OCI-LY1 (cell line): ENCODE data around the gene HYI.

ENCODE experiments used
- H2AFZ ChIP-seq: fragments of 200-600 bp; sonication (generic), shearing (Covaris generic); 2 replicates; pipeline ENCODE4 v1.6.0; 2014; ENCODE audit warnings: antibody characterized with exemption, mild to moderate bottlenecking, low read length
- H3F3A ChIP-seq: fragments of 200-600 bp; sonication (generic), shearing (Covaris generic); 2 replicates; pipeline ENCODE4 v1.6.0; 2014; ENCODE audit warnings: mild to moderate bottlenecking, antibody characterized with exemption, low read length, moderate library complexity; ENCODE audit not compliant: insufficient read depth
- H3K27ac ChIP-seq: fragments of 200-600 bp; sonication (generic); 2 replicates; pipeline ENCODE4 v1.5.1; 2014; ENCODE audit warnings: low read length, mixed run types, mild to moderate bottlenecking, low read depth; ENCODE audit not compliant: poor library complexity, severe bottlenecking
- H3K27me3 ChIP-seq: fragments of 200-600 bp; sonication (generic); 2 replicates; pipeline ENCODE4 v1.6.0; 2014; ENCODE audit warnings: antibody characterized with exemption, mild to moderate bottlenecking, low read length, moderate library complexity; ENCODE audit not compliant: insufficient read depth
- H3K36me3 ChIP-seq: fragments of 200-600 bp; sonication (generic); 2 replicates; pipeline ENCODE4 v1.6.1; 2014; ENCODE audit warnings: mild to moderate bottlenecking, antibody characterized with exemption, low read length, moderate library complexity, mixed read lengths; ENCODE audit not compliant: insufficient read depth
- H3K4me1 ChIP-seq: fragments of 200-600 bp; sonication (generic); 2 replicates; pipeline ENCODE4 v1.5.1; 2014; ENCODE audit warnings: mild to moderate bottlenecking, low read length, moderate library complexity; ENCODE audit not compliant: insufficient read depth, severe bottlenecking
- H3K4me2 ChIP-seq: fragments of 200-600 bp; sonication (generic), shearing (Covaris generic); 2 replicates; pipeline ENCODE4 v1.6.1; 2014; ENCODE audit warnings: low read length
- H3K4me3 ChIP-seq: fragments of 200-600 bp; sonication (generic); 2 replicates; pipeline ENCODE4 v1.5.1; 2014; ENCODE audit warnings: low read length, low read depth, mild to moderate bottlenecking, mixed read lengths; ENCODE audit not compliant: poor library complexity, severe bottlenecking
- H3K79me2 ChIP-seq: fragments of 200-600 bp; shearing (Covaris generic); 2 replicates; pipeline ENCODE4 v1.6.1; 2016; ENCODE audit warnings: mixed run types, low read length, mixed read lengths; ENCODE audit not compliant: insufficient read depth
- H3K9ac ChIP-seq: fragments of 200-600 bp; sonication (generic), shearing (Covaris generic); 2 replicates; pipeline ENCODE4 v1.6.1; 2014; ENCODE audit warnings: mild to moderate bottlenecking, low read length, mixed read lengths
- H3K9me2 ChIP-seq: fragments of 200-600 bp; sonication (generic), shearing (Covaris generic); 2 replicates; pipeline ENCODE4 v1.6.1; 2014; ENCODE audit warnings: low read depth, mild to moderate bottlenecking, low read length, mixed read lengths
- H3K9me3 ChIP-seq: fragments of 200-600 bp; shearing (Covaris generic); 2 replicates; pipeline ENCODE4 v1.6.1; 2014; ENCODE audit warnings: low read length, mixed read lengths
- H4K20me1 ChIP-seq: fragments of 200-600 bp; sonication (generic), shearing (Covaris generic); 2 replicates; pipeline ENCODE4 v1.6.0; 2016; ENCODE audit warnings: mild to moderate bottlenecking, low read length; ENCODE audit not compliant: insufficient read depth
- EZH2 ChIP-seq: fragments of 200-600 bp; sonication (generic), shearing (Covaris generic); IDR thresholded peaks from 2 replicates; pipeline ENCODE4 v1.8.0; 2017; ENCODE audit warnings: borderline replicate concordance, mixed run types, mild to moderate bottlenecking, antibody characterized with exemption, low read length, moderate library complexity, mixed read lengths
- TF ChIP-seq, protein P1 (sequence below): fragments of 200-600 bp; sonication (generic), shearing (Covaris generic); IDR thresholded peaks from 2 replicates; pipeline ENCODE4 v1.5.1; 2017; ENCODE audit warnings: mild to moderate bottlenecking, antibody characterized with exemption, low read length, moderate library complexity, mixed read lengths

The HYI gene

DNA sequence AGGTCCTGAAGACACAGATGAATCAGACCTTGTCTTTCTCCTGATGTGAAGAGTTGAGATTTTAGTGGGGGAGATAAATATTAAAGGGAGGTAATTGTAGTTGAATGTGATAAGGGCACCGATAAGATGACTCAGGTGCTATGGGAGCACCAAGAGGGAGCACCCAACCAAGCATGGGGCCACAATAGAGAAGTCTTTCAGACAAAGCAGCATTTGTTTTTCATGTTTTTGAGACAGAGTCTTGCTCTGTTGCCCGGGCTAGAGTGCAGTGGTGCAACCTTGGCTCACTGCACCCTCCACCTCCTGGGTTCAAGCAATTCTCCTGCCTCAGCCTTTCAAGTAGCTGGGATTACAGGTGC, 47.9 kb downstream of the HYI start:
- Histone ChIP-seq H3K27ac (no peak overlapping the region), H3K4me1 (no peaks in the 10 kb centered on the region), H4K20me1 (no peaks in the 10 kb centered on the region), H3F3A (no peaks in the 10 kb centered on the region), H3K4me3 (no peak overlapping the region), H2AFZ (no peak overlapping the region), H3K4me2 (no peak overlapping the region), H3K79me2 (no peaks in the 10 kb centered on the region), H3K36me3 (peaks cover 49% of the 10 kb centered on the region), H3K9me2 (no peaks in the 10 kb centered on the region), H3K27me3 (no peaks in the 10 kb centered on the region), H3K9ac (no peak overlapping the region), H3K9me3 (no peaks in the 10 kb centered on the region)
- TF ChIP-seq EZH2, result no peak
- TF ChIP-seq, protein P1, sequence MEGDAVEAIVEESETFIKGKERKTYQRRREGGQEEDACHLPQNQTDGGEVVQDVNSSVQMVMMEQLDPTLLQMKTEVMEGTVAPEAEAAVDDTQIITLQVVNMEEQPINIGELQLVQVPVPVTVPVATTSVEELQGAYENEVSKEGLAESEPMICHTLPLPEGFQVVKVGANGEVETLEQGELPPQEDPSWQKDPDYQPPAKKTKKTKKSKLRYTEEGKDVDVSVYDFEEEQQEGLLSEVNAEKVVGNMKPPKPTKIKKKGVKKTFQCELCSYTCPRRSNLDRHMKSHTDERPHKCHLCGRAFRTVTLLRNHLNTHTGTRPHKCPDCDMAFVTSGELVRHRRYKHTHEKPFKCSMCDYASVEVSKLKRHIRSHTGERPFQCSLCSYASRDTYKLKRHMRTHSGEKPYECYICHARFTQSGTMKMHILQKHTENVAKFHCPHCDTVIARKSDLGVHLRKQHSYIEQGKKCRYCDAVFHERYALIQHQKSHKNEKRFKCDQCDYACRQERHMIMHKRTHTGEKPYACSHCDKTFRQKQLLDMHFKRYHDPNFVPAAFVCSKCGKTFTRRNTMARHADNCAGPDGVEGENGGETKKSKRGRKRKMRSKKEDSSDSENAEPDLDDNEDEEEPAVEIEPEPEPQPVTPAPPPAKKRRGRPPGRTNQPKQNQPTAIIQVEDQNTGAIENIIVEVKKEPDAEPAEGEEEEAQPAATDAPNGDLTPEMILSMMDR, result no peak

DNA sequence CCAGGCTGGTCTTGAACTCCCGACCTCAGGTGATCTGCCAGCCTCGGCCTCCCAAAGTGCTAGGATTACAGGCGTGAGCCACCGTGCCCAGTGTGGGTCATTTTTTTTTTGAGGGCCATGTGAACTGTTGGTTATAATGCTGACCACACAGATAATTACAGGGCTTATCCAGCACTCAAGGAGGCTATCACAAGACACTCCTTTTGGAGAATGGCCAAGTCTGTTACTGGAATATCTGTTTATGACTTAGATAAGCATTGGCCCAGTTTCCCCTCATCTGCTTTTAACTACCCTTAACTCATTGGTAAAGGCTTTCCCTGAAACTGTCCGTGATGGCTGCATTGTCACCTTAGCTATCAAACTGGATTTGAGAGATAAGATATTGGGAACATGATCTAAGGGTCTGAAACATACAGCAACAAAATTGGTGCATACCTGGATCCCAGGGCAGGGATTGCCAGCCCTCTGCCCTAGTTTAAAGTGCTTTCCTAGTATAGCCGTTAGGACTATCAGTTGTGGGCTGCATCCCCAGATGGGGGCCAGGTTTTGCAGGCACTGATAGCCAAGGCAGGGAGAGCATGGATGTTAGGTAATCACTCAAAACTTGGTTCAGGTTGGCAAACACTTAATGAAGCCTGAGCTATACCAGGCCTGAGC, 48.4 kb downstream of the HYI start:
- H3K36me3 ChIP-seq, result peaks cover 49% of the 10 kb centered on the region
- H3K4me2 ChIP-seq, result no peak overlapping the region
- H3K9me3 ChIP-seq, result no peaks in the 10 kb centered on the region
- no peaks in the 10 kb centered on the region for H3K79me2 ChIP-seq
- H3K9me2 ChIP-seq, result no peaks in the 10 kb centered on the region
- no peak for TF ChIP-seq EZH2
- TF ChIP-seq, protein P1, result no peak
- H3K4me3 ChIP-seq, result no peak overlapping the region
- H4K20me1 ChIP-seq, result no peaks in the 10 kb centered on the region
- H2AFZ ChIP-seq, result no peak overlapping the region
- no peaks in the 10 kb centered on the region for H3K27me3 ChIP-seq
- H3K9ac ChIP-seq, result no peak overlapping the region
- H3K4me1 ChIP-seq, result no peaks in the 10 kb centered on the region
- H3K27ac ChIP-seq, result no peak overlapping the region
- H3F3A ChIP-seq, result no peaks in the 10 kb centered on the region

DNA sequence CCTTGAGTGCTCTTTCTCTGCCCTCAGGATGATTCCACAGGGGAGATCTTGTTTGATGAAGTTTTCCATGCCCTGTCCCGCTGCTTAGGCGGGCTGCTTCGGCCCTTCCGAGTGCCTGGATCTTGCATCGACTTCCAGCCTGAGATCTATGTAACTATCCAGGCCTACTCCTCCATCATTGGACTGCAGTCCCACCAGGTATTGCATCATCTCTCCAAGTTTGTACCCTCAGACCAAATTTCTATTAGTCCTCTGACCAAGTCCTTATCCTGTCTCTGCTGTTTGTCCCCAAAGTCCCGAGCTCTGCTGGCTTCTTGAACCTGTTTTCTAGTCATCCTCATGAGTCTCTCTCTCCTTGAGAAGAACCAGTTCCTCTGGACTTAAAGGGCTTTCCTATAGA, 49.4 kb downstream of the HYI start:
- no peaks in the 10 kb centered on the region for H4K20me1 ChIP-seq
- H3K4me1 ChIP-seq, result no peaks in the 10 kb centered on the region
- no peak overlapping the region for H2AFZ ChIP-seq
- no peaks in the 10 kb centered on the region for H3F3A ChIP-seq
- no peak overlapping the region for H3K27ac ChIP-seq
- no peak overlapping the region for H3K4me3 ChIP-seq
- H3K9ac ChIP-seq, result no peak overlapping the region
- no peaks in the 10 kb centered on the region for H3K9me3 ChIP-seq
- no peaks in the 10 kb centered on the region for H3K27me3 ChIP-seq
- TF ChIP-seq EZH2, result no peak
- TF ChIP-seq, protein P1, result no peak
- no peaks in the 10 kb centered on the region for H3K9me2 ChIP-seq
- H3K79me2 ChIP-seq, result no peaks in the 10 kb centered on the region
- H3K36me3 ChIP-seq, result peaks cover 45% of the 10 kb centered on the region
- no peak overlapping the region for H3K4me2 ChIP-seq
